K562 (cell line): ENCODE measurements around the gene CTF1. TPM values are rescaled to one million over a fixed set of nuclear protein-coding genes. Genes with fewer than 3 reads are reported as not detected.

ENCODE experiments used
- ARID2 ChIP-seq: fragments of 450-650 bp; IDR thresholded peaks from 2 replicates; pipeline ENCODE4 v1.6.1; 2017; ENCODE audit warnings: antibody characterized with exemption, mild to moderate bottlenecking
- ELF1 ChIP-seq: fragments of 200-800 bp; sonication (Bioruptor generic); IDR thresholded peaks from 2 replicates; pipeline ENCODE4 v1.6.1; 2016; ENCODE audit warnings: missing genetic modification characterization, missing compliant biosample characterization
- ILF3 ChIP-seq: fragments of 450-650 bp; IDR thresholded peaks from 2 replicates; pipeline ENCODE4 v1.6.1; 2018; ENCODE audit warnings: antibody characterized with exemption, mild to moderate bottlenecking, moderate library complexity, borderline replicate concordance
- MBD2 ChIP-seq: sonication (generic); IDR thresholded peaks from 2 replicates; pipeline ENCODE4 v1.6.1; 2016; ENCODE audit warnings: low read depth, borderline replicate concordance
- NCOR1 ChIP-seq: fragments of 450-650 bp; IDR thresholded peaks from 2 replicates; pipeline ENCODE4 v1.6.1; 2016; ENCODE audit warnings: mild to moderate bottlenecking, moderate library complexity
- TAF15 ChIP-seq: fragments of 200-400 bp; formaldehyde crosslinking; IDR thresholded peaks from 2 replicates; pipeline ENCODE4 v1.6.1; 2017; ENCODE audit warnings: mild to moderate bottlenecking, low read depth, low read length, moderate library complexity
- TAF9B ChIP-seq: fragments of 450-650 bp; IDR thresholded peaks from 2 replicates; pipeline ENCODE4 v1.6.1; 2018; ENCODE audit warnings: mild to moderate bottlenecking; ENCODE audit not compliant: partially characterized antibody
- ZC3H8 ChIP-seq: fragments of 450-650 bp; IDR thresholded peaks from 2 replicates; pipeline ENCODE4 v1.6.1; 2017
- ZNF75A ChIP-seq: fragments of 450-650 bp; formaldehyde crosslinking; IDR thresholded peaks from 2 replicates; pipeline ENCODE4 v1.4.0; 2020; ENCODE audit warnings: mild to moderate bottlenecking
- polyA plus RNA-seq, 8 experiments: library from polyadenylated mRNA; depleted of rRNA in 4 of 8; stranded (reverse) in 5 of 8; unstranded in 3 of 8; fragments of >200 nt; fragmentation: Nextera tagmentation in 2 of 8; fragmentation: Illumina TruSeq in 1 of 8; extraction: Ambion mirVana in 2 of 8; extraction: Trizol in 1 of 8; gene quantifications; 2 replicates each; pipeline versions ENCODE4 v1.2.1 to v1.2.3, GENCODE V29; 2011 to 2014; ENCODE audit warnings: inconsistent platforms in 1 of 8, missing spikeins in 1 of 8
- total RNA-seq, 7 experiments: library from RNA; depleted of rRNA in 6 of 7; stranded (reverse); fragments of >200 nt in 6 of 7; fragmentation: Illumina TruSeq in 2 of 7; extraction: Trizol in 2 of 7; gene quantifications; 2 replicates each; pipeline versions ENCODE4 v1.2.1 to v1.2.3, GENCODE V29; 2011 to 2021; ENCODE audit warnings: low replicate concordance in 1 of 7
- TF ChIP-seq, protein P1 (sequence below): fragments of 200-400 bp; formaldehyde crosslinking; IDR thresholded peaks from 2 replicates; pipeline ENCODE4 v1.6.1; 2017; ENCODE audit warnings: mild to moderate bottlenecking, low read depth, low read length, moderate library complexity
- TF ChIP-seq, protein P2 (sequence below): fragments of 200-800 bp; sonication (Bioruptor generic); IDR thresholded peaks from 2 replicates; pipeline ENCODE4 v1.6.1; 2016; ENCODE audit warnings: missing genetic modification characterization, missing compliant biosample characterization

CTF1 gene
- total and polyA plus RNA-seq, 9 of the 15 experiments (the other 6 are each of a cell fraction or from before 2014, with no cell fraction given): 0.24 to 2.5 (median 0.44) TPM

DNA sequence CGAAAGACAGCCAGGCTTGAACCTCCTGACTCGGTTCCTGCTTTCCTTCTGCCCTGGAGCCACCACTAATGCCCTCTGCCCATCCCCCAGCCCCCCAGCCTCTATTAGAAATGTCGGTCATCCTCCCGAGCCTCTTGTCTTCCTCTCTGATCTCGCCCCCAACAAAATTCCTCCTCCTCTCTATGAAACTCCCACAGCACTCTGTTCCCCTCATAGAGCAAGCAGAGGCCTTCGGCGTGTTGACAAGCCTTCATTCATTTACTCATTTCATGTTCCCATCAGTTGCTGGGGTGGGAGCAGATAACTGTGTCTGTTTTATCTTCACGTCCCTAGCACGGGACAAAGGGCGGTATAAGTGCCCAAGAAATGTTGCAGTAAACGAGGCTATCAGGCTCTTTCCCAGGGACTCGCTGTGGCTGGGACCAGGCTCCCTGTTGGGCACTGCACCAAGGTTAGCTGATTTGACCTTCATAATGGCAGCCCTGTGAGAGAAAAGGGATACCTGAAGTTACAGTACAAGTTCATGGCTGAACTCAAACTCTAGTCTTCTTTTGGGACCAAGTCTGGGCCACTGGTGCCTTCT lies 34.7 kb downstream of the CTF1 start (continued):
- TF ChIP-seq NCOR1 (no peak), MBD2 (no peak), ARID2 (no peak), ZNF75A (no peak), TAF9B (no peak), ILF3 (no peak), ZC3H8 (no peak), TAF15 (no peak), ELF1 (no peak)
- TF ChIP-seq, protein P1, sequence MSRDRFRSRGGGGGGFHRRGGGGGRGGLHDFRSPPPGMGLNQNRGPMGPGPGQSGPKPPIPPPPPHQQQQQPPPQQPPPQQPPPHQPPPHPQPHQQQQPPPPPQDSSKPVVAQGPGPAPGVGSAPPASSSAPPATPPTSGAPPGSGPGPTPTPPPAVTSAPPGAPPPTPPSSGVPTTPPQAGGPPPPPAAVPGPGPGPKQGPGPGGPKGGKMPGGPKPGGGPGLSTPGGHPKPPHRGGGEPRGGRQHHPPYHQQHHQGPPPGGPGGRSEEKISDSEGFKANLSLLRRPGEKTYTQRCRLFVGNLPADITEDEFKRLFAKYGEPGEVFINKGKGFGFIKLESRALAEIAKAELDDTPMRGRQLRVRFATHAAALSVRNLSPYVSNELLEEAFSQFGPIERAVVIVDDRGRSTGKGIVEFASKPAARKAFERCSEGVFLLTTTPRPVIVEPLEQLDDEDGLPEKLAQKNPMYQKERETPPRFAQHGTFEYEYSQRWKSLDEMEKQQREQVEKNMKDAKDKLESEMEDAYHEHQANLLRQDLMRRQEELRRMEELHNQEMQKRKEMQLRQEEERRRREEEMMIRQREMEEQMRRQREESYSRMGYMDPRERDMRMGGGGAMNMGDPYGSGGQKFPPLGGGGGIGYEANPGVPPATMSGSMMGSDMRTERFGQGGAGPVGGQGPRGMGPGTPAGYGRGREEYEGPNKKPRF: no peak
- TF ChIP-seq, protein P2, sequence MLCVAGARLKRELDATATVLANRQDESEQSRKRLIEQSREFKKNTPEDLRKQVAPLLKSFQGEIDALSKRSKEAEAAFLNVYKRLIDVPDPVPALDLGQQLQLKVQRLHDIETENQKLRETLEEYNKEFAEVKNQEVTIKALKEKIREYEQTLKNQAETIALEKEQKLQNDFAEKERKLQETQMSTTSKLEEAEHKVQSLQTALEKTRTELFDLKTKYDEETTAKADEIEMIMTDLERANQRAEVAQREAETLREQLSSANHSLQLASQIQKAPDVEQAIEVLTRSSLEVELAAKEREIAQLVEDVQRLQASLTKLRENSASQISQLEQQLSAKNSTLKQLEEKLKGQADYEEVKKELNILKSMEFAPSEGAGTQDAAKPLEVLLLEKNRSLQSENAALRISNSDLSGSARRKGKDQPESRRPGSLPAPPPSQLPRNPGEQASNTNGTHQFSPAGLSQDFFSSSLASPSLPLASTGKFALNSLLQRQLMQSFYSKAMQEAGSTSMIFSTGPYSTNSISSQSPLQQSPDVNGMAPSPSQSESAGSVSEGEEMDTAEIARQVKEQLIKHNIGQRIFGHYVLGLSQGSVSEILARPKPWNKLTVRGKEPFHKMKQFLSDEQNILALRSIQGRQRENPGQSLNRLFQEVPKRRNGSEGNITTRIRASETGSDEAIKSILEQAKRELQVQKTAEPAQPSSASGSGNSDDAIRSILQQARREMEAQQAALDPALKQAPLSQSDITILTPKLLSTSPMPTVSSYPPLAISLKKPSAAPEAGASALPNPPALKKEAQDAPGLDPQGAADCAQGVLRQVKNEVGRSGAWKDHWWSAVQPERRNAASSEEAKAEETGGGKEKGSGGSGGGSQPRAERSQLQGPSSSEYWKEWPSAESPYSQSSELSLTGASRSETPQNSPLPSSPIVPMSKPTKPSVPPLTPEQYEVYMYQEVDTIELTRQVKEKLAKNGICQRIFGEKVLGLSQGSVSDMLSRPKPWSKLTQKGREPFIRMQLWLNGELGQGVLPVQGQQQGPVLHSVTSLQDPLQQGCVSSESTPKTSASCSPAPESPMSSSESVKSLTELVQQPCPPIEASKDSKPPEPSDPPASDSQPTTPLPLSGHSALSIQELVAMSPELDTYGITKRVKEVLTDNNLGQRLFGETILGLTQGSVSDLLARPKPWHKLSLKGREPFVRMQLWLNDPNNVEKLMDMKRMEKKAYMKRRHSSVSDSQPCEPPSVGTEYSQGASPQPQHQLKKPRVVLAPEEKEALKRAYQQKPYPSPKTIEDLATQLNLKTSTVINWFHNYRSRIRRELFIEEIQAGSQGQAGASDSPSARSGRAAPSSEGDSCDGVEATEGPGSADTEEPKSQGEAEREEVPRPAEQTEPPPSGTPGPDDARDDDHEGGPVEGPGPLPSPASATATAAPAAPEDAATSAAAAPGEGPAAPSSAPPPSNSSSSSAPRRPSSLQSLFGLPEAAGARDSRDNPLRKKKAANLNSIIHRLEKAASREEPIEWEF (CRISPR knock-in tag): no peak
